Activated T-cell treated with anti-CD3 and anti-CD28 coated beads for 4 hours (primary cell): ENCODE data around the gene NRGN.

Experiments used
- DNase-seq: peaks from one replicate; pipeline ENCODE4 v3.0.0-alpha.2; 2020

The NRGN gene

DNA sequence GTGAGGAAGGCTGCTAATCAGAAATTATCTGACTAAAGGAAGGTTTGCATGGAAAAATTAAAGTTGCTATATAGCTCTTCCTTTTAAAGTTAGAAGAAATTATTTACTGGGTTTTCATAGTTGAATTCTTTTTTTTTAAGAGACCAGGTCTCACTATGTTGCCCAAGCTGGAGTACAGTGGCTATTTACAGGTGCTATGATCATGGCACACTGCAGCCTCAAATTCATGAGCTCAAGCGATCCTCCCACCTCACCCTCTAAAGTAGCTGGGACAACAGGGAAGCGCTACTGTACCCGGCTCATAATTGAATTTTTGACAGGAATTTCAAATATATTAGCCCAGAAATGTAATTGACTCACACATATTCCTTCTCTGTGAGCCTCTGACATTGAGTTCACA, 56.6 kb downstream of the NRGN start:
- no peak for DNase-seq
